ENCODE measurements around the gene SBF2.

The SBF2 gene

DNA sequence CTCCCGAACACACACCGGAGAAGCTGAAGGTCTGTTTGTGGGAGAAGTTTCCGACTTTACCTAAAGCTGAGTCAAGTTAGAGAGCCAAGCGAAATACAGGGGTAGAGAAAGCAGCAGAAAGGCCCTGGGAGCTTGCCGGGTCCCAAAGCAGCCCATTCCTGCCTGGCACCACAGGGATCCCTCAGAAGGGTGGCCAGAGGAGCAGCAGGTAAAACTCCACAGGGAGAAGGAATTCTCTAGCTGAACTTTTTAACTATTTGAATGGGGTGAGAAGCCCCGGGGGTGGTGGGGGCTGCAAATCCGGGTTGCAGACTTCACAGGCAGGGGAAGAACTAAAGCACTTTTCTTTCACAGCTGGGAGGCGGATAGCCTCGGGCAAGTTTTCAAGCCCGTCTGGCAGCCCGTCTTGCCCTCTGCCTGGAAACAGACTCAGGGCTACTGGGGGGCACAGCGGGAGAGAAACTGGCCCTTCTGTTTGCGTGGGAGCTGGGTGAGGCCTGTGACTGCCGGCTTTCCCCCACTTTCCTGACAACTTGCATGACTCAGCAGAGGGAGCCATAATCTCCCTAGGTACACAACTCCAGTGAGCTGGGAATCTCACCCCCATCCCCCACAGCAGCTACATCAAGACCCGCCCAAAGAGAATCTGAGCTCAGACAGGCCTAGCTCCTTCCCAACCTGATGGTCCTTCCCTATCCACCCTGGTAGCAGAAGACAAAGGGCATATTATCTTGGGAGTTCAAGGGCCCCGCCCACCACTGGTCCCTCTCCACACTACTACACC, 311.0 kb downstream of the SBF2 start:
- DNase-seq (ENCODE audit: low read depth in 1 of 2, low spot score in 1 of 2): no peak
- Histone ChIP-seq H3K4me3 (replicated peaks; ENCODE audit: insufficient read depth, low read length) (no peak overlapping the region), H3K27ac (replicated peaks) (no peak overlapping the region), H3K27me3 (ENCODE audit: insufficient read depth, poor library complexity, severe bottlenecking) (no peaks in the 10 kb centered on the region)
- TF ChIP-seq SPI1 (IDR thresholded peaks at IDR 0.05; ENCODE audit: borderline replicate concordance, low read depth): no peak
- TF ChIP-seq GABPA (IDR thresholded peaks at IDR 0.05; ENCODE audit: low read depth): no peak
- TF ChIP-seq, protein P1, sequence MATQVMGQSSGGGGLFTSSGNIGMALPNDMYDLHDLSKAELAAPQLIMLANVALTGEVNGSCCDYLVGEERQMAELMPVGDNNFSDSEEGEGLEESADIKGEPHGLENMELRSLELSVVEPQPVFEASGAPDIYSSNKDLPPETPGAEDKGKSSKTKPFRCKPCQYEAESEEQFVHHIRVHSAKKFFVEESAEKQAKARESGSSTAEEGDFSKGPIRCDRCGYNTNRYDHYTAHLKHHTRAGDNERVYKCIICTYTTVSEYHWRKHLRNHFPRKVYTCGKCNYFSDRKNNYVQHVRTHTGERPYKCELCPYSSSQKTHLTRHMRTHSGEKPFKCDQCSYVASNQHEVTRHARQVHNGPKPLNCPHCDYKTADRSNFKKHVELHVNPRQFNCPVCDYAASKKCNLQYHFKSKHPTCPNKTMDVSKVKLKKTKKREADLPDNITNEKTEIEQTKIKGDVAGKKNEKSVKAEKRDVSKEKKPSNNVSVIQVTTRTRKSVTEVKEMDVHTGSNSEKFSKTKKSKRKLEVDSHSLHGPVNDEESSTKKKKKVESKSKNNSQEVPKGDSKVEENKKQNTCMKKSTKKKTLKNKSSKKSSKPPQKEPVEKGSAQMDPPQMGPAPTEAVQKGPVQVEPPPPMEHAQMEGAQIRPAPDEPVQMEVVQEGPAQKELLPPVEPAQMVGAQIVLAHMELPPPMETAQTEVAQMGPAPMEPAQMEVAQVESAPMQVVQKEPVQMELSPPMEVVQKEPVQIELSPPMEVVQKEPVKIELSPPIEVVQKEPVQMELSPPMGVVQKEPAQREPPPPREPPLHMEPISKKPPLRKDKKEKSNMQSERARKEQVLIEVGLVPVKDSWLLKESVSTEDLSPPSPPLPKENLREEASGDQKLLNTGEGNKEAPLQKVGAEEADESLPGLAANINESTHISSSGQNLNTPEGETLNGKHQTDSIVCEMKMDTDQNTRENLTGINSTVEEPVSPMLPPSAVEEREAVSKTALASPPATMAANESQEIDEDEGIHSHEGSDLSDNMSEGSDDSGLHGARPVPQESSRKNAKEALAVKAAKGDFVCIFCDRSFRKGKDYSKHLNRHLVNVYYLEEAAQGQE (IDR thresholded peaks at IDR 0.05; ENCODE audit: insufficient replicate concordance, low read depth): no peak
- TF ChIP-seq POLR2AphosphoS5 (IDR thresholded peaks at IDR 0.05; ENCODE audit: low read depth): no peak
- TF ChIP-seq, protein P2, sequence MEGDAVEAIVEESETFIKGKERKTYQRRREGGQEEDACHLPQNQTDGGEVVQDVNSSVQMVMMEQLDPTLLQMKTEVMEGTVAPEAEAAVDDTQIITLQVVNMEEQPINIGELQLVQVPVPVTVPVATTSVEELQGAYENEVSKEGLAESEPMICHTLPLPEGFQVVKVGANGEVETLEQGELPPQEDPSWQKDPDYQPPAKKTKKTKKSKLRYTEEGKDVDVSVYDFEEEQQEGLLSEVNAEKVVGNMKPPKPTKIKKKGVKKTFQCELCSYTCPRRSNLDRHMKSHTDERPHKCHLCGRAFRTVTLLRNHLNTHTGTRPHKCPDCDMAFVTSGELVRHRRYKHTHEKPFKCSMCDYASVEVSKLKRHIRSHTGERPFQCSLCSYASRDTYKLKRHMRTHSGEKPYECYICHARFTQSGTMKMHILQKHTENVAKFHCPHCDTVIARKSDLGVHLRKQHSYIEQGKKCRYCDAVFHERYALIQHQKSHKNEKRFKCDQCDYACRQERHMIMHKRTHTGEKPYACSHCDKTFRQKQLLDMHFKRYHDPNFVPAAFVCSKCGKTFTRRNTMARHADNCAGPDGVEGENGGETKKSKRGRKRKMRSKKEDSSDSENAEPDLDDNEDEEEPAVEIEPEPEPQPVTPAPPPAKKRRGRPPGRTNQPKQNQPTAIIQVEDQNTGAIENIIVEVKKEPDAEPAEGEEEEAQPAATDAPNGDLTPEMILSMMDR (IDR thresholded peaks at IDR 0.05; ENCODE audit: insufficient read depth, low read length): no peak

DNA sequence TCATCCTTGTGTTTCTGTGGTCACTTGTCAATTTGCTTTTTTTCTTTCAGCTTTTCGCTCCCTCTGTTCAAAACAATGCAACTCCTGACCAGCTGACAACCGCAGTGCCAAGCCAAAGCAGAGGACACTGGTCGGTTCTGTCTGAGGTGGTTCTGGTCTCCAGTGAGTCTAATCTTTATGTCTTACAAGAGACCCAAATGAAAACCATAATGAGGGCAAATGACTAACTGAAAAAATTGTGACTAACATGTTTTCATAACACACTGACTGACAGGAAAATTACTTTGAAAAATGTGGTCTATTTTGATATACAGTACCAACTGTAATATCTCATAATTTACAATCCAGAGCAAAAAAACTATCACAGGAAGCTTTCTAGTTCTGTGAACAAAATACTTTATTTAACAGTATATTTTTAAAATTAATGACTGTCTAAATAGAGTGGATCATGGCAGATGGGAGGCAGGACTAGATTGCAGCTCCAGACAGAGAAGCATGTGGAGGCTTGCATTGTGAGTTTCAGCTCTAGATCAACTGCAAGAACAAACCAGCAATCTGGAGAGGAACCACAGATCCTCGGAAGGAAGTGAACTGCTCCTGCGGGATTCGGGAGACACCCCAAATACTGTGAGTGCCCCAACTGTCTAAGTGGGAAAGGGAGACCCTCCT, 311.8 kb downstream of the SBF2 start:
- no peak overlapping the region for H3K4me3 ChIP-seq (replicated peaks; ENCODE audit: insufficient read depth, low read length)
- H3K27ac ChIP-seq (replicated peaks): no peak overlapping the region
- TF ChIP-seq POLR2AphosphoS5 (IDR thresholded peaks at IDR 0.05; ENCODE audit: low read depth): no peak
- TF ChIP-seq, protein P2 (IDR thresholded peaks at IDR 0.05; ENCODE audit: insufficient read depth, low read length): no peak
- no peak for TF ChIP-seq GABPA (IDR thresholded peaks at IDR 0.05; ENCODE audit: low read depth)
- TF ChIP-seq, protein P1 (IDR thresholded peaks at IDR 0.05; ENCODE audit: insufficient replicate concordance, low read depth): no peak
- TF ChIP-seq SPI1 (IDR thresholded peaks at IDR 0.05; ENCODE audit: borderline replicate concordance, low read depth): no peak
- no peaks in the 10 kb centered on the region for H3K27me3 ChIP-seq (ENCODE audit: insufficient read depth, poor library complexity, severe bottlenecking)
- no peak for DNase-seq (ENCODE audit: low read depth in 1 of 2, low spot score in 1 of 2)

DNA sequence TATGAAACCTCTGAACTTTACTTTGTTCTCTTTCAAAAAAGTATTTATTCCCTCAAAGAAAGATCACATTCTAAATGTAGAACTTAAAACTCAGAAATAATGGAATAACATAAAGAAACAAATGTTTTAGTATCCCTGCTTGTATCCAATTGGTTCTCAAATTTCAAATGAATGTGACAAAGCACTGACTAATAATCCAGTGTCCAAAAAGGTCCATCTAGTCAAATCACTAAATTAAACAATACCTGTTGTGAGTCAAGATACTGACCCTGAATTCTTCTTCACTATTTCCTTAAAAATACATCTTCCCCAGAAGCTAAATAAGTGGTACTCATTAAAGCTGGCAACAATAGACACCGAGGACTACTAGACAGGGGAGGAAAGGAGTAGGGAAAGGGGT, 313.1 kb downstream of the SBF2 start:
- TF ChIP-seq SPI1 (IDR thresholded peaks at IDR 0.05; ENCODE audit: borderline replicate concordance, low read depth) (no peak), POLR2AphosphoS5 (IDR thresholded peaks at IDR 0.05; ENCODE audit: low read depth) (no peak), GABPA (IDR thresholded peaks at IDR 0.05; ENCODE audit: low read depth) (no peak)
- TF ChIP-seq, protein P1 (IDR thresholded peaks at IDR 0.05; ENCODE audit: insufficient replicate concordance, low read depth): no peak
- TF ChIP-seq, protein P2 (IDR thresholded peaks at IDR 0.05; ENCODE audit: insufficient read depth, low read length): no peak
- no peak for DNase-seq (ENCODE audit: low read depth in 1 of 2, low spot score in 1 of 2)
- Histone ChIP-seq H3K4me3 (replicated peaks; ENCODE audit: insufficient read depth, low read length) (no peak overlapping the region), H3K27me3 (ENCODE audit: insufficient read depth, poor library complexity, severe bottlenecking) (no peaks in the 10 kb centered on the region), H3K27ac (replicated peaks) (no peak overlapping the region)
